ENCODE results near the gene CASK. TPM values are rescaled to one million over a fixed set of nuclear protein-coding genes. Genes with fewer than 3 reads are reported as not detected.

Gene CASK
- polyA plus RNA-seq, 3 donors, result 5.5 to 8.5 (median 6.9) TPM

- 86 to 90% (median 87%) methylated on average over 12 of the region's 12 CpGs for WGBS, 3 donors
- H3K27ac ChIP-seq (ENCODE audit: low read depth, low read length), result no peak overlapping the region
These were observed 206.4 kb downstream of the CASK start for GRCh38 chrX:41716767-41717473.

- H3K27ac ChIP-seq (ENCODE audit: low read depth, low read length), result no peak overlapping the region
- WGBS, 3 donors, result 89 to 93% (median 91%) methylated on average over 5 of the region's 5 CpGs
These were observed 207.1 kb downstream of the CASK start for GRCh38 chrX:41716222-41716621.

- 81 to 99% (median 98%) methylated on average over 5 of the region's 5 CpGs for WGBS, 3 donors
- no peak overlapping the region for H3K27ac ChIP-seq (ENCODE audit: low read depth, low read length)
These were observed 212.2 kb downstream of the CASK start for GRCh38 chrX:41711021-41711667.

- H3K27ac ChIP-seq (ENCODE audit: low read depth, low read length), result no peak overlapping the region
- 47 to 83% (median 59%) methylated on average over 3 of the region's 3 CpGs for WGBS, 3 donors
These were observed 214.9 kb downstream of the CASK start for GRCh38 chrX:41708486-41708885.

- H3K27ac ChIP-seq (ENCODE audit: low read depth, low read length), result no peak overlapping the region
- 59 to 100% (median 92%) methylated on average over 1 of the region's 1 CpG for WGBS, 3 donors
These were observed 216.1 kb downstream of the CASK start for GRCh38 chrX:41707218-41707617.

GRCh38 chrX:41705680-41706374 lies 217.5 kb downstream of the CASK start:
- H3K27ac ChIP-seq (ENCODE audit: low read depth, low read length), result no peak overlapping the region
- 38 to 76% (median 55%) methylated on average over 3 of the region's 3 CpGs for WGBS, 3 donors

GRCh38 chrX:41705042-41705441 lies 218.3 kb downstream of the CASK start:
- WGBS, 3 donors, result 86 to 100% (median 94%) methylated on average over 1 of the region's 1 CpG
- no peak overlapping the region for H3K27ac ChIP-seq (ENCODE audit: low read depth, low read length)

GRCh38 chrX:41703574-41704029 lies 219.8 kb downstream of the CASK start:
- H3K27ac ChIP-seq (ENCODE audit: low read depth, low read length), result no peak overlapping the region

- H3K27ac ChIP-seq (ENCODE audit: low read depth, low read length), result no peak overlapping the region
- WGBS, 3 donors, result 77 to 95% (median 83%) methylated on average over 7 of the region's 7 CpGs
These were observed 227.9 kb downstream of the CASK start for GRCh38 chrX:41695426-41695825.

GRCh38 chrX:41693024-41693423 lies 230.3 kb downstream of the CASK start:
- 65 to 100% (median 92%) methylated on average over 1 to 3 of the region's 3 CpGs for WGBS, 3 donors
- no peak overlapping the region for H3K27ac ChIP-seq (ENCODE audit: low read depth, low read length)

- 39 to 76% (median 48%) methylated on average over 1 of the region's 1 CpG for WGBS, 3 donors
- no peak overlapping the region for H3K27ac ChIP-seq (ENCODE audit: low read depth, low read length)
These were observed 231.1 kb downstream of the CASK start for GRCh38 chrX:41692162-41692749.

GRCh38 chrX:41689711-41690110 lies 233.6 kb downstream of the CASK start:
- 57 to 76% (median 70%) methylated on average over 3 of the region's 3 CpGs for WGBS, 3 donors

GRCh38 chrX:41688835-41689234 lies 234.5 kb downstream of the CASK start, which contains the start of gene GPR34:
Gene GPR34, plus strand, starts transcription at chrX:41688973. Its CDS starts 6,661 bp downstream, at chrX:41695634.
- H3K27ac ChIP-seq (ENCODE audit: low read depth, low read length), result no peak within 1 kb of the TSS
- 52 to 75% (median 59%) methylated on average over 8 of the region's 8 CpGs for WGBS, 3 donors

More at GRCh38 chrX:41689711-41690110, 233.6 kb downstream of the CASK start:
- no peak overlapping the region for H3K27ac ChIP-seq (ENCODE audit: low read depth, low read length)

- WGBS, 3 donors, result 54 to 98% (median 88%) methylated on average over 2 of the region's 2 CpGs
- no peak overlapping the region for H3K27ac ChIP-seq (ENCODE audit: low read depth, low read length)
These were observed 235.2 kb downstream of the CASK start for GRCh38 chrX:41688156-41688555.

- 40 to 96% (median 78%) methylated on average over 4 of the region's 4 CpGs for WGBS, 3 donors
These were observed 236.6 kb downstream of the CASK start for GRCh38 chrX:41686788-41687187.

GRCh38 chrX:41684940-41685339 lies 238.4 kb downstream of the CASK start:
- no peak overlapping the region for H3K27ac ChIP-seq (ENCODE audit: low read depth, low read length)
- 80 to 100% (median 92%) methylated on average over 2 of the region's 2 CpGs for WGBS, 3 donors

More at GRCh38 chrX:41686788-41687187, 236.6 kb downstream of the CASK start:
- no peak overlapping the region for H3K27ac ChIP-seq (ENCODE audit: low read depth, low read length)

GRCh38 chrX:41684138-41684537 lies 239.2 kb downstream of the CASK start:
- 10 to 52% (median 51%) methylated on average over 3 of the region's 3 CpGs for WGBS, 3 donors
- H3K27ac ChIP-seq (ENCODE audit: low read depth, low read length), result no peak overlapping the region

- H3K27ac ChIP-seq (ENCODE audit: low read depth, low read length), result no peak overlapping the region
- 71 to 78% (median 73%) methylated on average over 6 of the region's 6 CpGs for WGBS, 3 donors
These were observed 245.9 kb downstream of the CASK start for GRCh38 chrX:41677183-41678060.

Measured in adipose tissue (tissue), 3 donors.